ENCODE results near the gene MS4A5. TPM values are rescaled to one million over a fixed set of nuclear protein-coding genes. Genes with fewer than 3 reads are reported as not detected.

The MS4A5 gene
- polyA plus RNA-seq, 1 donor from 2014 or later: not detected

DNA sequence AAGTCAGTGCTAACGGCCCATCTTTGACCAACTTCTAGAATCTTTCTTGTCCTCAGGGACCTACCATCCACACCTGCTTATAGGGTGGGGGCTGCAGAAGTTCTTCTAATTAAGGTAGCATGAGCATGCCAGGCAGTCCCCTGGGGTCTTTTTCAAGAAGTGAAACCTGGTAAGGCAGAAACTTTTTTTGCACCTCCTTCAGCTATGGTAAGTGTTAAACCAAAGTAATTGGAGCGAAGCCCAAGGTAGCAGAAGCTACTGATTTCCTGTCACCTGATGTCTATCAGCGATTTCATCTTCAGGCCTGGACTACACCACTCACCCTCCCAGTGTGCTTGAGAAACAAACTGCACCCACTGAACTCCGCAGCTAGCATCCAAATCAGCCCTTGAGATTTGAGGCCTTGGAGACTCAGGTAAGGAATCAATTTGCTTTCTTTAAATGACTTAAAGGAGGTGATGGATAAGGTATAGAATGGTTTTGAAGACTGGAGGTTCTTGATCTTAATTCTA is 26.2 kb downstream of the MS4A5 start, which contains the start of gene MS4A1:
Gene MS4A1 (plus strand): TSS at position 317 of the 512 bp plus-strand sequence. CDS start 6,528 bp downstream, outside the sequence.
- Histone ChIP-seq H3K36me3 (ENCODE audit: insufficient read depth, low read length) (no peaks in the 10 kb centered on the region), H3K9me3 (ENCODE audit: low read length) (no peaks in the 10 kb centered on the region), H2AFZ (ENCODE audit: low read depth, low read length) (no peak within 1 kb of the TSS), H3K4me3 (ENCODE audit: low read length) (no peak within 1 kb of the TSS), H3K79me2 (replicated peaks; ENCODE audit: insufficient read depth, low read length) (no peaks in the 10 kb centered on the region), H4K20me1 (ENCODE audit: insufficient read depth) (no peaks in the 10 kb centered on the region), H3F3A (ENCODE audit: insufficient read depth, low read length, poor library complexity, severe bottlenecking) (no peaks in the 10 kb centered on the region), H3K4me2 (ENCODE audit: low read length) (no peak within 1 kb of the TSS), H3K9me2 (ENCODE audit: insufficient read depth, low read length) (no peaks in the 10 kb centered on the region), H3K27ac (ENCODE audit: low read length) (no peak within 1 kb of the TSS), H3K9ac (ENCODE audit: low read length) (no peak within 1 kb of the TSS), H3K27me3 (ENCODE audit: insufficient read depth, low read depth, low read length) (no peaks in the 10 kb centered on the region)
- TF ChIP-seq RAD21 (conservative IDR thresholded peaks at IDR 0.05): no peak
- TF ChIP-seq, protein P1, sequence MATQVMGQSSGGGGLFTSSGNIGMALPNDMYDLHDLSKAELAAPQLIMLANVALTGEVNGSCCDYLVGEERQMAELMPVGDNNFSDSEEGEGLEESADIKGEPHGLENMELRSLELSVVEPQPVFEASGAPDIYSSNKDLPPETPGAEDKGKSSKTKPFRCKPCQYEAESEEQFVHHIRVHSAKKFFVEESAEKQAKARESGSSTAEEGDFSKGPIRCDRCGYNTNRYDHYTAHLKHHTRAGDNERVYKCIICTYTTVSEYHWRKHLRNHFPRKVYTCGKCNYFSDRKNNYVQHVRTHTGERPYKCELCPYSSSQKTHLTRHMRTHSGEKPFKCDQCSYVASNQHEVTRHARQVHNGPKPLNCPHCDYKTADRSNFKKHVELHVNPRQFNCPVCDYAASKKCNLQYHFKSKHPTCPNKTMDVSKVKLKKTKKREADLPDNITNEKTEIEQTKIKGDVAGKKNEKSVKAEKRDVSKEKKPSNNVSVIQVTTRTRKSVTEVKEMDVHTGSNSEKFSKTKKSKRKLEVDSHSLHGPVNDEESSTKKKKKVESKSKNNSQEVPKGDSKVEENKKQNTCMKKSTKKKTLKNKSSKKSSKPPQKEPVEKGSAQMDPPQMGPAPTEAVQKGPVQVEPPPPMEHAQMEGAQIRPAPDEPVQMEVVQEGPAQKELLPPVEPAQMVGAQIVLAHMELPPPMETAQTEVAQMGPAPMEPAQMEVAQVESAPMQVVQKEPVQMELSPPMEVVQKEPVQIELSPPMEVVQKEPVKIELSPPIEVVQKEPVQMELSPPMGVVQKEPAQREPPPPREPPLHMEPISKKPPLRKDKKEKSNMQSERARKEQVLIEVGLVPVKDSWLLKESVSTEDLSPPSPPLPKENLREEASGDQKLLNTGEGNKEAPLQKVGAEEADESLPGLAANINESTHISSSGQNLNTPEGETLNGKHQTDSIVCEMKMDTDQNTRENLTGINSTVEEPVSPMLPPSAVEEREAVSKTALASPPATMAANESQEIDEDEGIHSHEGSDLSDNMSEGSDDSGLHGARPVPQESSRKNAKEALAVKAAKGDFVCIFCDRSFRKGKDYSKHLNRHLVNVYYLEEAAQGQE (IDR thresholded peaks at IDR 0.05; ENCODE audit: borderline replicate concordance): no peak

DNA sequence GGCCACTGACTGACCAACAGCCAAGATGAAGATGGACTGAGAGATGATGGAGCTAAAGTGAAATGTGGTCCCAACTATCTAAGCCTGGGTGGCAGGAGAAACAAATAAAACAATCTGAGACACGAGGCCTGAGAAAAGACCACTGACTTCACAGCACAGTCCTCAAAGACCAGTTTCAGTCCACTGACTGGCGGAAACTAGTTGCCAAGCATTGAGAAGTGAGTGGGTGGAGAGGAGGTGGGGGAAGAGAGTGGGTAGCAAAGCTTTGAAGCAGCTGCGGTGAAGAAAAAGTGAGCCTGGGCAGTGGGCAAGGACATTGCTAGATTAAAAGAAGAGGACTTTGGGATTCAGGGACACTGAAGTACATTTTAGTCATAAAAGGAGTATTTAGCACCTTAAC is 28.2 kb downstream of the MS4A5 start:
- no peaks in the 10 kb centered on the region for H3K9me2 ChIP-seq (ENCODE audit: insufficient read depth, low read length)
- H3K4me3 ChIP-seq (ENCODE audit: low read length): no peak overlapping the region
- H3K4me2 ChIP-seq (ENCODE audit: low read length): no peak overlapping the region
- no peaks in the 10 kb centered on the region for H3K36me3 ChIP-seq (ENCODE audit: insufficient read depth, low read length)
- H3K9me3 ChIP-seq (ENCODE audit: low read length): no peaks in the 10 kb centered on the region
- H3K27me3 ChIP-seq (ENCODE audit: insufficient read depth, low read depth, low read length): no peaks in the 10 kb centered on the region
- H3K27ac ChIP-seq (ENCODE audit: low read length): no peak overlapping the region
- H3F3A ChIP-seq (ENCODE audit: insufficient read depth, low read length, poor library complexity, severe bottlenecking): no peaks in the 10 kb centered on the region
- TF ChIP-seq, protein P1 (IDR thresholded peaks at IDR 0.05; ENCODE audit: borderline replicate concordance): no peak
- TF ChIP-seq RAD21 (conservative IDR thresholded peaks at IDR 0.05): no peak
- TF ChIP-seq, protein P2, sequence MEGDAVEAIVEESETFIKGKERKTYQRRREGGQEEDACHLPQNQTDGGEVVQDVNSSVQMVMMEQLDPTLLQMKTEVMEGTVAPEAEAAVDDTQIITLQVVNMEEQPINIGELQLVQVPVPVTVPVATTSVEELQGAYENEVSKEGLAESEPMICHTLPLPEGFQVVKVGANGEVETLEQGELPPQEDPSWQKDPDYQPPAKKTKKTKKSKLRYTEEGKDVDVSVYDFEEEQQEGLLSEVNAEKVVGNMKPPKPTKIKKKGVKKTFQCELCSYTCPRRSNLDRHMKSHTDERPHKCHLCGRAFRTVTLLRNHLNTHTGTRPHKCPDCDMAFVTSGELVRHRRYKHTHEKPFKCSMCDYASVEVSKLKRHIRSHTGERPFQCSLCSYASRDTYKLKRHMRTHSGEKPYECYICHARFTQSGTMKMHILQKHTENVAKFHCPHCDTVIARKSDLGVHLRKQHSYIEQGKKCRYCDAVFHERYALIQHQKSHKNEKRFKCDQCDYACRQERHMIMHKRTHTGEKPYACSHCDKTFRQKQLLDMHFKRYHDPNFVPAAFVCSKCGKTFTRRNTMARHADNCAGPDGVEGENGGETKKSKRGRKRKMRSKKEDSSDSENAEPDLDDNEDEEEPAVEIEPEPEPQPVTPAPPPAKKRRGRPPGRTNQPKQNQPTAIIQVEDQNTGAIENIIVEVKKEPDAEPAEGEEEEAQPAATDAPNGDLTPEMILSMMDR (IDR thresholded peaks at IDR 0.05; ENCODE audit: poor library complexity, severe bottlenecking): no peak
- H4K20me1 ChIP-seq (ENCODE audit: insufficient read depth): no peaks in the 10 kb centered on the region
- H3K9ac ChIP-seq (ENCODE audit: low read length): no peak overlapping the region
- H2AFZ ChIP-seq (ENCODE audit: low read depth, low read length): no peak overlapping the region
- no peaks in the 10 kb centered on the region for H3K79me2 ChIP-seq (replicated peaks; ENCODE audit: insufficient read depth, low read length)

DNA sequence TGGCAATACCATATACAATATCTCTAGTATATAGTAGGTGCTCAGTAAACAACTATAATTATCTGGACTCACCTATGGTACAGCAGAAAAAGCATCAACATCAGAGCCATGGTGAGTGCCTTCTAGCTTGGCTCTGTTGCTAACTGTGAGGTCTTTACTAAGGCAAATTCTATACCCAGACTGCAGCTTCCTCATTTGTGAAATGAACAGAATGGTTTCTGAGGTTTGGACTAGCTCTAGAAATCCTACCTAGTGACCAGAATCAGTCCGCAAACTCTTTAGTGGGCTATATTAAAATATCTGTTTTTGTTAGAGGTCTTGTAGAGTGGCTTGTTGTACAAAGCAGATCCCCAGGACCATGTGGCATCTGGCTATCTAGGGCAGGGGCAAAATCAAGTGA is 30.0 kb downstream of the MS4A5 start:
- Histone ChIP-seq H3K36me3 (ENCODE audit: insufficient read depth, low read length) (no peaks in the 10 kb centered on the region), H3K27ac (ENCODE audit: low read length) (no peak overlapping the region), H3K79me2 (replicated peaks; ENCODE audit: insufficient read depth, low read length) (no peaks in the 10 kb centered on the region), H2AFZ (ENCODE audit: low read depth, low read length) (no peak overlapping the region), H3K27me3 (ENCODE audit: insufficient read depth, low read depth, low read length) (no peaks in the 10 kb centered on the region), H3K4me3 (ENCODE audit: low read length) (no peak overlapping the region), H4K20me1 (ENCODE audit: insufficient read depth) (no peaks in the 10 kb centered on the region), H3K4me2 (ENCODE audit: low read length) (no peak overlapping the region), H3K9ac (ENCODE audit: low read length) (no peak overlapping the region), H3K9me2 (ENCODE audit: insufficient read depth, low read length) (no peaks in the 10 kb centered on the region), H3K9me3 (ENCODE audit: low read length) (no peaks in the 10 kb centered on the region), H3F3A (ENCODE audit: insufficient read depth, low read length, poor library complexity, severe bottlenecking) (no peaks in the 10 kb centered on the region)
- TF ChIP-seq, protein P2 (IDR thresholded peaks at IDR 0.05; ENCODE audit: poor library complexity, severe bottlenecking): no peak
